Keratinocyte (primary cell): ENCODE results near the gene SIGLEC14. TPM values are rescaled to one million over a fixed set of nuclear protein-coding genes. Genes with fewer than 3 reads are reported as not detected.
"Not testable (repeated sequence)": the region's sequence is repeated elsewhere in the genome, so short reads cannot be mapped to it uniquely, and the experiment has no call there.

Experiments used
- DNase-seq: peaks from one replicate; pipeline ENCODE4 v3.0.0-alpha.2; 2011; ENCODE audit warnings: low read depth, missing footprints, low spot score
- FAIRE-seq: peaks from 2 replicates; lab custom pipeline; 2011; peaks lifted over from hg19 to GRCh38; lab: Jason Lieb, UNC
- H2AFZ ChIP-seq: 2 replicates; pipeline ENCODE4 v1.6.0; 2012; ENCODE audit warnings: low read length, control low read depth, inconsistent platforms; ENCODE audit not compliant: control insufficient read depth
- H3K27ac ChIP-seq: 2 replicates; pipeline ENCODE4 v1.5.1; 2011; ENCODE audit warnings: low read length; ENCODE audit not compliant: control insufficient read depth, insufficient read depth
- H3K27me3 ChIP-seq: 3 replicates; pipeline ENCODE4 v1.6.0; 2011; ENCODE audit warnings: low read length; ENCODE audit not compliant: control insufficient read depth, insufficient read depth; ENCODE audit errors: extremely low read depth
- H3K36me3 ChIP-seq, 2 experiments: 2 replicates in 1 of 2; 3 replicates in 1 of 2; pipeline ENCODE4 v1.5.1; 2011; ENCODE audit warnings: low read length in 2 of 2, mild to moderate bottlenecking in 1 of 2; ENCODE audit not compliant: control insufficient read depth in 2 of 2, insufficient read depth in 2 of 2; ENCODE audit errors: extremely low read depth in 1 of 2
- H3K4me1 ChIP-seq: 3 replicates; pipeline ENCODE4 v1.5.1; 2011; ENCODE audit warnings: low read length; ENCODE audit not compliant: control insufficient read depth, insufficient read depth; ENCODE audit errors: extremely low read depth
- H3K4me2 ChIP-seq: 3 replicates; pipeline ENCODE4 v1.6.0; 2011; ENCODE audit warnings: low read depth, low read length; ENCODE audit not compliant: control insufficient read depth, insufficient read depth; ENCODE audit errors: extremely low read depth
- H3K4me3 ChIP-seq, 3 experiments: fragments of 200-600 bp in 1 of 3; sonication (generic) in 1 of 3; 2 replicates in 2 of 3; 3 replicates in 1 of 3; pipeline ENCODE4 v1.5.1; 2011 to 2016; ENCODE audit warnings: low read length in 3 of 3, mild to moderate bottlenecking in 3 of 3, control low read depth in 2 of 3, inconsistent platforms in 1 of 3, low read depth in 1 of 3, mixed read lengths in 1 of 3, mixed run types in 1 of 3, moderate library complexity in 1 of 3; ENCODE audit not compliant: control insufficient read depth in 2 of 3, insufficient read depth in 2 of 3; ENCODE audit errors: extremely low read depth in 1 of 3
- H3K79me2 ChIP-seq: 2 replicates; pipeline ENCODE4 v1.6.0; 2012; ENCODE audit warnings: low read length; ENCODE audit not compliant: control insufficient read depth, insufficient read depth
- H3K9ac ChIP-seq: 3 replicates; pipeline ENCODE4 v1.6.0; 2011; ENCODE audit warnings: low read length; ENCODE audit not compliant: control insufficient read depth, insufficient read depth; ENCODE audit errors: extremely low read depth
- H3K9me1 ChIP-seq: 3 replicates; pipeline ENCODE4 v1.6.0; 2011; ENCODE audit warnings: low read length; ENCODE audit not compliant: control insufficient read depth, insufficient read depth; ENCODE audit errors: extremely low read depth
- H3K9me3 ChIP-seq: 2 replicates; pipeline ENCODE4 v1.5.1; 2012; ENCODE audit warnings: low read depth, low read length; ENCODE audit not compliant: control insufficient read depth
- H4K20me1 ChIP-seq: 3 replicates; pipeline ENCODE4 v1.6.0; 2011; ENCODE audit warnings: low read length; ENCODE audit not compliant: control insufficient read depth, insufficient read depth; ENCODE audit errors: extremely low read depth
- EZH2 ChIP-seq: IDR thresholded peaks from one replicate; pipeline ENCODE4 v1.6.1; 2012; ENCODE audit warnings: inconsistent platforms, mild to moderate bottlenecking, low read length, moderate library complexity
- dilution Hi-C: fragments of 300-500 bp; cut with MboI; formaldehyde crosslinking; loops from one replicate; pipeline ENCODE4 v1.7.0; 2020; ENCODE audit warnings: low sequenced_read_pairs; ENCODE audit not compliant: extremely low pct_ligation_motif_present
- polyA minus RNA-seq, 3 experiments: library from RNA; depleted of rRNA, polyadenylated mRNA; stranded (reverse); fragments of >200 nt; gene quantifications; 1 replicate in 1 of 3; 2 replicates in 1 of 3; 3 replicates in 1 of 3; pipeline ENCODE4 v1.2.3, GENCODE V29; 2011
- polyA plus RNA-seq, 5 experiments: library from polyadenylated mRNA; depleted of rRNA in 3 of 5; stranded (reverse) in 3 of 5; stranded (forward) in 1 of 5; unstranded in 1 of 5; fragments of >200 nt; gene quantifications; 1 replicate in 1 of 5; 2 replicates in 3 of 5; 3 replicates in 1 of 5; pipeline versions ENCODE4 v1.2.1 to v1.2.3, GENCODE V29; 2011 to 2012; ENCODE audit warnings: missing spikeins in 2 of 5, low read depth in 1 of 5, low replicate concordance in 1 of 5
- TF ChIP-seq, protein P1 (sequence below), 3 experiments: IDR thresholded peaks in 1 of 3; conservative IDR thresholded peaks in 1 of 3; optimal IDR thresholded peaks in 1 of 3; 2 replicates in 2 of 3; 3 replicates in 1 of 3; pipeline versions ENCODE3 to v1.5.1; 2011; ENCODE audit warnings: low read length in 3 of 3, mild to moderate bottlenecking in 3 of 3, moderate library complexity in 2 of 3, control low read depth in 1 of 3, inconsistent platforms in 1 of 3; ENCODE audit not compliant: insufficient read depth in 2 of 3; ENCODE audit errors: extremely low read depth in 1 of 3

The SIGLEC14 gene, protein sequence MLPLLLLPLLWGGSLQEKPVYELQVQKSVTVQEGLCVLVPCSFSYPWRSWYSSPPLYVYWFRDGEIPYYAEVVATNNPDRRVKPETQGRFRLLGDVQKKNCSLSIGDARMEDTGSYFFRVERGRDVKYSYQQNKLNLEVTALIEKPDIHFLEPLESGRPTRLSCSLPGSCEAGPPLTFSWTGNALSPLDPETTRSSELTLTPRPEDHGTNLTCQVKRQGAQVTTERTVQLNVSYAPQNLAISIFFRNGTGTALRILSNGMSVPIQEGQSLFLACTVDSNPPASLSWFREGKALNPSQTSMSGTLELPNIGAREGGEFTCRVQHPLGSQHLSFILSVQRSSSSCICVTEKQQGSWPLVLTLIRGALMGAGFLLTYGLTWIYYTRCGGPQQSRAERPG
- not detected in 3 replicates for polyA plus RNA-seq
- polyA plus RNA-seq (2011; ENCODE audit: low read depth) = not detected
- not detected in 2 replicates for polyA plus RNA-seq (2011; cell fraction: cytosol; rRNA removed)
- not detected in 2 replicates for polyA plus RNA-seq (2011; cell fraction: nucleus; rRNA removed)
- not detected in 2 replicates for polyA plus RNA-seq (2012; ENCODE audit: low replicate concordance)
- not detected in 3 replicates for polyA minus RNA-seq
- polyA minus RNA-seq (2011; cell fraction: cytosol; rRNA and poly(A)+ RNA removed) = not detected
- not detected in 2 replicates for polyA minus RNA-seq (2011; cell fraction: nucleus; rRNA and poly(A)+ RNA removed)

- FAIRE-seq, H3K27me3 ChIP-seq, H3K36me3 ChIP-seq, H3K4me2 ChIP-seq, DNase-seq, H2AFZ ChIP-seq, H3K27ac ChIP-seq, H3K79me2 ChIP-seq, H3K9me3 ChIP-seq, dilution Hi-C loops, H3K9me1 ChIP-seq, H3K9ac ChIP-seq, H4K20me1 ChIP-seq, H3K4me1 ChIP-seq, H3K4me3 ChIP-seq: not testable (repeated sequence)
These were observed at the start of gene SIGLEC14 for GRCh38 chr19:51646730-51647129. Gene SIGLEC14 (minus strand): TSS chr19:51646825. CDS start chr19:51646759, 66 bp downstream.

GRCh38 chr19:51695702-51696315, 49.2 kb upstream of the SIGLEC14 start:
- dilution Hi-C loops = no loop called here
- peaks cover 4% of the 10 kb centered on the region for H3K9me1 ChIP-seq
- H3K9me3 ChIP-seq = no peaks in the 10 kb centered on the region
- FAIRE-seq (no peak), DNase-seq (no peak)
- no peaks in the 10 kb centered on the region for H3K27me3 ChIP-seq
- no peak overlapping the region for H3K27ac ChIP-seq
- peaks cover 29 to 59% of the 10 kb centered on the region in 2 experiments for H3K36me3 ChIP-seq
- no peak overlapping the region for H3K4me2 ChIP-seq
- peaks cover 5% of the 10 kb centered on the region for H4K20me1 ChIP-seq
- H2AFZ ChIP-seq = no peak overlapping the region
- no peak overlapping the region for H3K4me3 ChIP-seq
- no peak overlapping the region for H3K9ac ChIP-seq
- H3K79me2 ChIP-seq = peaks cover 52% of the 10 kb centered on the region
- no peak for TF ChIP-seq EZH2
- TF ChIP-seq, protein P1, sequence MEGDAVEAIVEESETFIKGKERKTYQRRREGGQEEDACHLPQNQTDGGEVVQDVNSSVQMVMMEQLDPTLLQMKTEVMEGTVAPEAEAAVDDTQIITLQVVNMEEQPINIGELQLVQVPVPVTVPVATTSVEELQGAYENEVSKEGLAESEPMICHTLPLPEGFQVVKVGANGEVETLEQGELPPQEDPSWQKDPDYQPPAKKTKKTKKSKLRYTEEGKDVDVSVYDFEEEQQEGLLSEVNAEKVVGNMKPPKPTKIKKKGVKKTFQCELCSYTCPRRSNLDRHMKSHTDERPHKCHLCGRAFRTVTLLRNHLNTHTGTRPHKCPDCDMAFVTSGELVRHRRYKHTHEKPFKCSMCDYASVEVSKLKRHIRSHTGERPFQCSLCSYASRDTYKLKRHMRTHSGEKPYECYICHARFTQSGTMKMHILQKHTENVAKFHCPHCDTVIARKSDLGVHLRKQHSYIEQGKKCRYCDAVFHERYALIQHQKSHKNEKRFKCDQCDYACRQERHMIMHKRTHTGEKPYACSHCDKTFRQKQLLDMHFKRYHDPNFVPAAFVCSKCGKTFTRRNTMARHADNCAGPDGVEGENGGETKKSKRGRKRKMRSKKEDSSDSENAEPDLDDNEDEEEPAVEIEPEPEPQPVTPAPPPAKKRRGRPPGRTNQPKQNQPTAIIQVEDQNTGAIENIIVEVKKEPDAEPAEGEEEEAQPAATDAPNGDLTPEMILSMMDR (optimal IDR thresholded peaks at IDR 0.05 in 1 of 3, IDR thresholded peaks at IDR 0.05 in 1 of 3, conservative IDR thresholded peaks at IDR 0.05 in 1 of 3; ENCODE audit: extremely low read depth in 1 of 3, insufficient read depth in 2 of 3, low read length in 3 of 3) = no peak
- peaks cover 10% of the 10 kb centered on the region for H3K4me1 ChIP-seq
